Testis (tissue), 3 donors: ENCODE data around the gene NDST4. TPM values are rescaled to one million over a fixed set of nuclear protein-coding genes. Genes with fewer than 3 reads are reported as not detected.
A peak's percentile ranks its signal among the peaks of the same experiment; 100 is the strongest.

Experiments
- DNase-seq: peaks from one replicate; pipeline ENCODE4 v3.0.0-alpha.2; 2019
- H3K27ac ChIP-seq, 2 donors: fragments of 200-600 bp; sonication (generic); one replicate each; pipeline ENCODE4 v1.5.1; 2019
- H3K27me3 ChIP-seq: fragments of 200-600 bp; sonication (generic); one replicate; pipeline ENCODE4 v1.5.1; 2019
- H3K36me3 ChIP-seq: fragments of 200-600 bp; sonication (generic); one replicate; pipeline ENCODE4 v1.5.1; 2017; ENCODE audit warnings: low read depth; ENCODE audit errors: missing control alignments
- H3K4me1 ChIP-seq: fragments of 200-600 bp; sonication (generic); one replicate; pipeline ENCODE4 v1.5.1; 2019
- H3K4me3 ChIP-seq, 2 donors: fragments of 200-600 bp; sonication (generic); one replicate each; pipeline ENCODE4 v1.5.1; 2017 to 2019
- H3K9me3 ChIP-seq: fragments of 200-600 bp; sonication (generic); one replicate; pipeline ENCODE4 v1.5.1; 2017
- CTCF ChIP-seq, 3 experiments: fragments of 450-650 bp in 2 of 3; fragments of 200-600 bp in 1 of 3; sonication (generic) in 1 of 3; IDR thresholded peaks; one replicate each; pipeline ENCODE4 v1.5.1; 2016 to 2019; ENCODE audit warnings: antibody characterized with exemption in 3 of 3, mild to moderate bottlenecking in 2 of 3, moderate library complexity in 1 of 3
- POLR2A ChIP-seq: fragments of 450-650 bp; IDR thresholded peaks from one replicate; pipeline ENCODE4 v1.6.1; 2017; ENCODE audit warnings: antibody characterized with exemption, mild to moderate bottlenecking, moderate library complexity
- WGBS, 2 donors: methylation state at CpG; one replicate each; pipeline ENCODE4 v1.1.5; 2018; 5-methylcytosine and 5-hydroxymethylcytosine counted together
- intact Hi-C: fragments of 100-400 bp; cut with DNase I; formaldehyde crosslinking; loops from one replicate; pipeline ENCODE4 v1.15.1; 2023; ENCODE audit warnings: low total_unique reads
- polyA plus RNA-seq: library from polyadenylated mRNA; stranded (reverse); fragments of 350-450 nt; fragmentation: Illumina TruSeq; extraction: RNeasy Lipid Tissue Mini Kit (QIAGEN cat#74804); gene quantifications from one replicate; pipeline ENCODE4 v1.2.3, GENCODE V29; 2014; ENCODE audit warnings: low read depth, low replicate concordance; ENCODE audit not compliant: insufficient read depth
- total RNA-seq, 2 donors: library from RNA; depleted of rRNA; stranded (reverse); fragments of >200 nt; gene quantifications; one replicate each; pipeline ENCODE4 v1.2.3, GENCODE V29; 2016

The NDST4 gene
- total and polyA plus RNA-seq, 3 donors from 2014 or later, result 0.41 to 0.99 (median 0.55) TPM

- H3K4me3 ChIP-seq, result no peak overlapping the region
- H3K36me3 ChIP-seq, result no peaks in the 10 kb centered on the region
- no peaks in the 10 kb centered on the region for H3K9me3 ChIP-seq
- intact Hi-C loops, result no loop called here
- no peaks in the 10 kb centered on the region for H3K4me1 ChIP-seq
- TF ChIP-seq POLR2A, result no peak
- TF ChIP-seq CTCF (IDR thresholded peaks at IDR 0.05), result no peak
- no peaks in the 10 kb centered on the region for H3K27me3 ChIP-seq
- DNase-seq, result no peak
- no peak overlapping the region for H3K27ac ChIP-seq
Observed at GRCh38 chr4:115108850-115109249, 4.6 kb downstream of the NDST4 start.

- H3K4me3 ChIP-seq, result no peak overlapping the region
- H3K27ac ChIP-seq, result no peak overlapping the region
- no peaks in the 10 kb centered on the region for H3K36me3 ChIP-seq
- H3K27me3 ChIP-seq, result no peaks in the 10 kb centered on the region
- H3K9me3 ChIP-seq, result no peaks in the 10 kb centered on the region
- H3K4me1 ChIP-seq, result no peaks in the 10 kb centered on the region
- DNase-seq, result no peak
- intact Hi-C loops, result no loop called here
- TF ChIP-seq CTCF (IDR thresholded peaks at IDR 0.05) (no peak), POLR2A (no peak)
Observed at GRCh38 chr4:115107411-115107810, 6.0 kb downstream of the NDST4 start.

- whole genome bisulfite sequencing, 2 donors, result 73 to 85% methylated on average over 3 of the region's 3 CpGs
- H3K4me3 ChIP-seq, result no peak overlapping the region
- DNase-seq, result no peak
- intact Hi-C loops, result no loop called here
- no peaks in the 10 kb centered on the region for H3K4me1 ChIP-seq
- no peaks in the 10 kb centered on the region for H3K36me3 ChIP-seq
- TF ChIP-seq CTCF (IDR thresholded peaks at IDR 0.05) (no peak), POLR2A (no peak)
- no peaks in the 10 kb centered on the region for H3K27me3 ChIP-seq
- H3K27ac ChIP-seq, result no peak overlapping the region
- H3K9me3 ChIP-seq, result no peaks in the 10 kb centered on the region
Observed at GRCh38 chr4:115101675-115102074, 11.7 kb downstream of the NDST4 start.

GRCh38 chr4:115090483-115091075 lies 22.8 kb downstream of the NDST4 start:
- no peaks in the 10 kb centered on the region for H3K9me3 ChIP-seq
- intact Hi-C loops, result no loop called here
- no peak overlapping the region for H3K4me3 ChIP-seq
- H3K4me1 ChIP-seq, result no peaks in the 10 kb centered on the region
- no peaks in the 10 kb centered on the region for H3K36me3 ChIP-seq
- H3K27ac ChIP-seq, result no peak overlapping the region
- H3K27me3 ChIP-seq, result no peaks in the 10 kb centered on the region
- 22 to 33% methylated on average over 4 of the region's 4 CpGs for WGBS, 2 donors
- peak in 1 of 3 experiments; percentile 56 for TF ChIP-seq CTCF (IDR thresholded peaks at IDR 0.05)
- TF ChIP-seq POLR2A, result no peak
- no peak for DNase-seq

- Histone ChIP-seq H3K27ac (no peak overlapping the region), H3K9me3 (no peaks in the 10 kb centered on the region), H3K4me1 (no peaks in the 10 kb centered on the region), H3K4me3 (no peak overlapping the region), H3K36me3 (no peaks in the 10 kb centered on the region), H3K27me3 (no peaks in the 10 kb centered on the region)
- 50 to 59% methylated on average over 2 of the region's 2 CpGs for WGBS, 2 donors
- TF ChIP-seq POLR2A, result no peak
- no peak for TF ChIP-seq CTCF (IDR thresholded peaks at IDR 0.05)
- intact Hi-C loops, result no loop called here
- DNase-seq, result no peak
Observed at GRCh38 chr4:115082633-115083032, 30.8 kb downstream of the NDST4 start.
